ENCODE measurements around the gene AGPAT1. TPM values are rescaled to one million over a fixed set of nuclear protein-coding genes. Genes with fewer than 3 reads are reported as not detected.
A peak's percentile ranks its signal among the peaks of the same experiment; 100 is the strongest.

Gene AGPAT1
- polyA plus RNA-seq, 1 of the 3 experiments (the other 2 are of a cell fraction), result 118 TPM

DNA sequence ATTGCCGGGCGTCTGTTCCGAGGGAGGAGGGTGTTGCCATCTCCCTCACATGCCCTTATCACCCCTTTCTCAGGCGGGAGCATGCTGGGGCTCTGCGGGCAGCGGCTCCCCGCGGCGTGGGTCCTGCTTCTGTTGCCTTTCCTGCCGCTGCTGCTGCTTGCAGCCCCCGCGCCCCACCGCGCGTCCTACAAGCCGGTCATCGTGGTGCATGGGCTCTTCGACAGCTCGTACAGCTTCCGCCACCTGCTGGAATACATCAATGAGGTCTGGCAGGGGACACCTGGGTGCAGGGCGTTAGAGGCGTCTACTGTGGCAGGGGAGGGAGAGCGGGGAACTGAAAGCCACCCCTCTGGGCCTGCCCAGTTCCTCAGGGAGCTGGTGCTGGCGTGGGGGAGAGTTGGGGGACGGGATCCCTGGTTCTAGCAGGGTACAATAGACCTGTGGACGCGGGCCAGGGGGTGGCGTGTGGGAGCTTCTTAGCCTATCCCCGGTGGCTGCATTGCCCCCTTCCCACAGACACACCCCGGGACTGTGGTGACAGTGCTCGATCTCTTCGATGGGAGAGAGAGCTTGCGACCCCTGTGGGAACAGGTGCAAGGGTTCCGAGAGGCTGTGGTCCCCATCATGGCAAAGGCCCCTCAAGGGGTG lies 21.2 kb downstream of the AGPAT1 start:
- Histone ChIP-seq H3K79me2 (ENCODE audit: insufficient read depth) (peaks cover 19% of the 10 kb centered on the region), H3K36me3 (replicated peaks in 1 of 2; ENCODE audit: control insufficient read depth in 1 of 2, insufficient read depth in 2 of 2, low read length in 1 of 2) (peaks cover 16 to 22% of the 10 kb centered on the region in 2 experiments), H3F3A (replicated peaks; ENCODE audit: insufficient read depth) (peaks cover 4% of the 10 kb centered on the region), H3K9me2 (no peaks in the 10 kb centered on the region), H4K20me1 (ENCODE audit: insufficient read depth) (no peaks in the 10 kb centered on the region), H3K4me1 (ENCODE audit: control insufficient read depth in 1 of 2, insufficient read depth in 2 of 2, low read depth in 1 of 2, low read length in 1 of 2) (peaks cover 13 to 31% of the 10 kb centered on the region in 2 experiments; a peak in 3 of 4 replicates), H3K27me3 (ENCODE audit: insufficient read depth) (no peaks in the 10 kb centered on the region), H2AFZ (ENCODE audit: low read depth) (peak overlapping the region; percentile 87), H3K4me3 (ENCODE audit: low read depth in 2 of 2, low read length in 1 of 2) (peak overlapping the region; percentile 75 to 81), H3K27ac (ENCODE audit: low read depth in 2 of 2, low read length in 1 of 2) (peak overlapping the region; percentile 86 to 95), H3K9ac (peak overlapping the region; percentile 84), H3K4me2 (peak overlapping the region; percentile 94), H3K9me3 (no peaks in the 10 kb centered on the region)
- ChIA-PET CTCF (interaction anchor here (0.6 to 1.3 kb wide), 15 partner anchors 10 to 108 kb away, joined by 3 to 30 read pairs (median 4); partner anchors contain the start of genes EGFL8 and FKBPL), POLR2A (interaction anchor here (1.2 kb wide), 1 partner anchor 41 kb away, joined by 5 read pairs; no protein-coding TSS in a partner anchor)
- TF ChIP-seq CTCF (IDR thresholded peaks at IDR 0.05), result peak; percentile 61
- TF ChIP-seq, protein P1, sequence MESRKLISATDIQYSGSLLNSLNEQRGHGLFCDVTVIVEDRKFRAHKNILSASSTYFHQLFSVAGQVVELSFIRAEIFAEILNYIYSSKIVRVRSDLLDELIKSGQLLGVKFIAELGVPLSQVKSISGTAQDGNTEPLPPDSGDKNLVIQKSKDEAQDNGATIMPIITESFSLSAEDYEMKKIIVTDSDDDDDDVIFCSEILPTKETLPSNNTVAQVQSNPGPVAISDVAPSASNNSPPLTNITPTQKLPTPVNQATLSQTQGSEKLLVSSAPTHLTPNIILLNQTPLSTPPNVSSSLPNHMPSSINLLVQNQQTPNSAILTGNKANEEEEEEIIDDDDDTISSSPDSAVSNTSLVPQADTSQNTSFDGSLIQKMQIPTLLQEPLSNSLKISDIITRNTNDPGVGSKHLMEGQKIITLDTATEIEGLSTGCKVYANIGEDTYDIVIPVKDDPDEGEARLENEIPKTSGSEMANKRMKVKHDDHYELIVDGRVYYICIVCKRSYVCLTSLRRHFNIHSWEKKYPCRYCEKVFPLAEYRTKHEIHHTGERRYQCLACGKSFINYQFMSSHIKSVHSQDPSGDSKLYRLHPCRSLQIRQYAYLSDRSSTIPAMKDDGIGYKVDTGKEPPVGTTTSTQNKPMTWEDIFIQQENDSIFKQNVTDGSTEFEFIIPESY (IDR thresholded peaks at IDR 0.05; ENCODE audit: borderline replicate concordance, low read depth), result no peak
- TF ChIP-seq SMC3 (IDR thresholded peaks at IDR 0.05; ENCODE audit: low read depth, low read length), result peak; percentile 60; the same call in 1 of the 2 replicates
- no peak for TF ChIP-seq CHD2 (IDR thresholded peaks at IDR 0.05; ENCODE audit: low read length, partially characterized antibody)
- TF ChIP-seq SIN3A (IDR thresholded peaks at IDR 0.05; ENCODE audit: borderline replicate concordance, low read depth, low read length), result 0 out of 2 replicates have a peak, but pooled peaks have one; percentile 39
- TF ChIP-seq RXRA (IDR thresholded peaks at IDR 0.05; ENCODE audit: borderline replicate concordance, low read depth), result no peak
- TF ChIP-seq EZH2phosphoT487 (IDR thresholded peaks at IDR 0.05; ENCODE audit: borderline replicate concordance, low read depth), result no peak
- TF ChIP-seq, protein P2, sequence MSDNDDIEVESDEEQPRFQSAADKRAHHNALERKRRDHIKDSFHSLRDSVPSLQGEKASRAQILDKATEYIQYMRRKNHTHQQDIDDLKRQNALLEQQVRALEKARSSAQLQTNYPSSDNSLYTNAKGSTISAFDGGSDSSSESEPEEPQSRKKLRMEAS (IDR thresholded peaks at IDR 0.05; ENCODE audit: low read depth), result peak; percentile 62
- TF ChIP-seq NRF1 (IDR thresholded peaks at IDR 0.05; ENCODE audit: low read depth, low read length), result no peak
- TF ChIP-seq RAD21 (IDR thresholded peaks at IDR 0.05; ENCODE audit: low read length), result peak; percentile 75
- peak; percentile 62 for TF ChIP-seq MXI1 (IDR thresholded peaks at IDR 0.05; ENCODE audit: low read depth, low read length)
- WGBS (ENCODE audit: low lambda C conversion rate), result 6% methylated on average over 8 of the region's 34 CpGs
- peak; percentile 81 for DNase-seq

Measured in SK-N-SH (cell line).